8988T (cell line): Measurements from ENCODE around the gene WDR73.
"Not testable (repeated sequence)": the region's sequence is repeated elsewhere in the genome, so short reads cannot be mapped to it uniquely, and the experiment has no call there.

ENCODE experiments used
- DNase-seq: peaks from one replicate; pipeline ENCODE4 v3.0.0; 2011

The WDR73 gene

GRCh38 chr15:84656972-84657371 is 2.9 kb upstream of the WDR73 start:
- no peak for DNase-seq

GRCh38 chr15:84654689-84655453 is 788 bp upstream of the WDR73 start:
- peak; percentile 54 for DNase-seq

- no peak for DNase-seq
Measured at GRCh38 chr15:84653584-84653909, 536 bp downstream of the WDR73 start.

- no peak for DNase-seq
Measured at GRCh38 chr15:84649706-84650105, 4.4 kb downstream of the WDR73 start.

GRCh38 chr15:84648539-84648938 is 5.5 kb downstream of the WDR73 start:
- DNase-seq: no peak

- no peak for DNase-seq
Measured at GRCh38 chr15:84647726-84648125, 6.4 kb downstream of the WDR73 start.

- no peak for DNase-seq
Measured at GRCh38 chr15:84645997-84646396, 8.1 kb downstream of the WDR73 start.

GRCh38 chr15:84645496-84645895 is 8.6 kb downstream of the WDR73 start:
- DNase-seq: no peak

- DNase-seq: no peak
Measured at GRCh38 chr15:84643838-84644237, 10.2 kb downstream of the WDR73 start.

GRCh38 chr15:84642640-84643039 is 11.4 kb downstream of the WDR73 start:
- not testable (repeated sequence) for DNase-seq

- DNase-seq: not testable (repeated sequence)
Measured at GRCh38 chr15:84641871-84642270, 12.2 kb downstream of the WDR73 start.

GRCh38 chr15:84638103-84638502 is 16.0 kb downstream of the WDR73 start:
- no peak for DNase-seq

GRCh38 chr15:84634228-84634837 is 19.8 kb downstream of the WDR73 start:
- no peak for DNase-seq

- DNase-seq: no peak
Measured at GRCh38 chr15:84633311-84634227, 20.5 kb downstream of the WDR73 start.

- DNase-seq: no peak
Measured at GRCh38 chr15:84631706-84632272, 22.3 kb downstream of the WDR73 start.

- DNase-seq: no peak
Measured at GRCh38 chr15:84629033-84629432, 25.1 kb downstream of the WDR73 start.

- DNase-seq: no peak
Measured at GRCh38 chr15:84625123-84625522, 29.0 kb downstream of the WDR73 start.

GRCh38 chr15:84624359-84624758 is 29.7 kb downstream of the WDR73 start:
- no peak for DNase-seq

GRCh38 chr15:84621358-84621979 is 32.6 kb downstream of the WDR73 start:
- no peak for DNase-seq

- no peak for DNase-seq
Measured at GRCh38 chr15:84620626-84621025, 33.5 kb downstream of the WDR73 start.

- DNase-seq: no peak
Measured at GRCh38 chr15:84616235-84616634, 37.8 kb downstream of the WDR73 start.

GRCh38 chr15:84611631-84612030 is 42.5 kb downstream of the WDR73 start:
- DNase-seq: no peak
